CD14-positive monocyte (primary cell): ENCODE data around the gene PGLYRP2. TPM values are rescaled to one million over a fixed set of nuclear protein-coding genes. Genes with fewer than 3 reads are reported as not detected.

Experiments used
- DNase-seq, 3 donors: peaks; one replicate each; pipeline ENCODE4 v3.0.0-alpha.2; 2011 to 2022
- H2AFZ ChIP-seq: 2 replicates; pipeline ENCODE4 v1.6.0; 2012; ENCODE audit warnings: mild to moderate bottlenecking, low read depth, low read length, inconsistent platforms; ENCODE audit not compliant: insufficient read depth, poor library complexity, severe bottlenecking
- H3K27ac ChIP-seq, 2 donors: 1 replicate in 1 of 2; 2 replicates in 1 of 2; pipeline ENCODE4 v1.5.1; 2012 to 2013; ENCODE audit warnings: low read length in 2 of 2, control low read depth in 1 of 2, inconsistent platforms in 1 of 2, low read depth in 1 of 2, mild to moderate bottlenecking in 1 of 2
- H3K27me3 ChIP-seq, 2 donors: one replicate each; pipeline versions ENCODE4 v1.6.0 to v1.6.1; 2011 to 2013; ENCODE audit warnings: low read length in 2 of 2; ENCODE audit not compliant: control insufficient read depth in 2 of 2, insufficient read depth in 2 of 2
- H3K36me3 ChIP-seq, 2 donors: replicated peaks in 1 of 2; 1 replicate in 1 of 2; 2 replicates in 1 of 2; pipeline versions ENCODE4 v1.5.1 to v1.6.1; 2012 to 2013; ENCODE audit warnings: low read length in 2 of 2, control low read depth in 1 of 2, inconsistent platforms in 1 of 2, mild to moderate bottlenecking in 1 of 2; ENCODE audit not compliant: insufficient read depth in 2 of 2, control insufficient read depth in 1 of 2
- H3K4me1 ChIP-seq, 2 donors: 1 replicate in 1 of 2; 2 replicates in 1 of 2; pipeline versions ENCODE4 v1.5.1 to v1.6.1; 2012 to 2013; ENCODE audit warnings: low read length in 2 of 2, control low read depth in 1 of 2, inconsistent platforms in 1 of 2, mild to moderate bottlenecking in 1 of 2, moderate library complexity in 1 of 2; ENCODE audit not compliant: insufficient read depth in 2 of 2, control insufficient read depth in 1 of 2
- H3K4me2 ChIP-seq: replicated peaks from 2 replicates; pipeline ENCODE3; 2012; ENCODE audit warnings: low read length, moderate library complexity, mild to moderate bottlenecking; ENCODE audit not compliant: poor library complexity, severe bottlenecking; ENCODE audit errors: extremely low read depth
- H3K4me3 ChIP-seq, 3 experiments: fragments of 200-600 bp in 1 of 3; sonication (generic) in 1 of 3; replicated peaks in 1 of 3; 1 replicate in 2 of 3; 2 replicates in 1 of 3; pipeline ENCODE4 v1.5.1; 2011 to 2013; ENCODE audit warnings: low read length in 3 of 3, mild to moderate bottlenecking in 3 of 3, control low read depth in 2 of 3, low read depth in 2 of 3, inconsistent platforms in 1 of 3, moderate library complexity in 1 of 3
- H3K79me2 ChIP-seq: 2 replicates; pipeline ENCODE4 v1.6.0; 2012; ENCODE audit warnings: mild to moderate bottlenecking, control low read depth, inconsistent platforms, low read length, moderate library complexity; ENCODE audit not compliant: insufficient read depth
- H3K9ac ChIP-seq: 2 replicates; pipeline ENCODE4 v1.6.0; 2017; ENCODE audit warnings: low read length, mild to moderate bottlenecking; ENCODE audit not compliant: insufficient read depth, poor library complexity, severe bottlenecking
- H3K9me3 ChIP-seq, 2 donors: replicated peaks in 1 of 2; 1 replicate in 1 of 2; 2 replicates in 1 of 2; pipeline versions ENCODE4 v1.5.1 to v1.6.1; 2012 to 2013; ENCODE audit warnings: low read length in 2 of 2, control low read depth in 1 of 2; ENCODE audit not compliant: control insufficient read depth in 1 of 2, insufficient read depth in 1 of 2
- H4K20me1 ChIP-seq: 2 replicates; pipeline ENCODE4 v1.6.0; 2012; ENCODE audit warnings: mild to moderate bottlenecking, low read length, control low read depth, moderate library complexity; ENCODE audit not compliant: insufficient read depth
- H3K27ac Mint-ChIP-seq, 7 donors: one replicate each; pipeline ENCODE4 v1.8.0; 2020; ENCODE audit warnings: mild to moderate bottlenecking in 7 of 7, mixed read lengths in 7 of 7, moderate library complexity in 6 of 7, inconsistent platforms in 2 of 7
- H3K27me3 Mint-ChIP-seq, 3 donors: one replicate each; pipeline ENCODE4 v1.8.0; 2021 to 2022; ENCODE audit warnings: low read depth in 3 of 3, mild to moderate bottlenecking in 3 of 3, mixed read lengths in 3 of 3, moderate library complexity in 3 of 3, inconsistent platforms in 1 of 3
- H3K36me3 Mint-ChIP-seq, 2 donors: one replicate each; pipeline ENCODE4 v1.8.0; 2020; ENCODE audit warnings: mixed read lengths in 2 of 2, inconsistent platforms in 1 of 2, mild to moderate bottlenecking in 1 of 2
- H3K4me1 Mint-ChIP-seq: one replicate; pipeline ENCODE4 v1.8.0; 2020; ENCODE audit warnings: mild to moderate bottlenecking, mixed read lengths
- H3K4me3 Mint-ChIP-seq, 2 donors: one replicate each; pipeline ENCODE4 v1.8.0; 2020; ENCODE audit warnings: mild to moderate bottlenecking in 2 of 2, mixed read lengths in 2 of 2, moderate library complexity in 1 of 2
- H3K9me3 Mint-ChIP-seq, 7 donors: one replicate each; pipeline ENCODE4 v1.8.0; 2020 to 2022; ENCODE audit warnings: mixed read lengths in 7 of 7, mild to moderate bottlenecking in 6 of 7, moderate library complexity in 6 of 7, inconsistent platforms in 2 of 7
- WGBS: methylation state at CpG from one replicate; pipeline ENCODE4 v1.1.5; 2013; ENCODE audit warnings: missing lambda C conversion rate; ENCODE audit not compliant: insufficient coverage; 5-methylcytosine and 5-hydroxymethylcytosine counted together
- intact Hi-C, 2 donors: fragments of 100-400 bp; cut with micrococcal nuclease; formaldehyde crosslinking; loops; one replicate each; pipeline versions ENCODE4 v1.15.0 to v1.15.1; 2023
- polyA plus RNA-seq, 3 donors: library from polyadenylated mRNA; depleted of rRNA in 1 of 3; unstranded in 2 of 3; stranded (reverse) in 1 of 3; fragments of 300-500 nt in 2 of 3; fragments of >200 nt in 1 of 3; fragmentation: Illumina TruSeq in 2 of 3; gene quantifications; 1 replicate in 2 of 3; 2 replicates in 1 of 3; pipeline ENCODE4 v1.2.3, GENCODE V29; 2012 to 2021
- TF ChIP-seq, protein P1 (sequence below): fragments of 200-600 bp; IDR thresholded peaks from one replicate; pipeline ENCODE4 v1.8.0; 2022; ENCODE audit warnings: antibody characterized with exemption, mild to moderate bottlenecking

Gene PGLYRP2
- polyA plus RNA-seq, 3 donors, result 0.03 to 0.32 (median 0.15) TPM

DNA sequence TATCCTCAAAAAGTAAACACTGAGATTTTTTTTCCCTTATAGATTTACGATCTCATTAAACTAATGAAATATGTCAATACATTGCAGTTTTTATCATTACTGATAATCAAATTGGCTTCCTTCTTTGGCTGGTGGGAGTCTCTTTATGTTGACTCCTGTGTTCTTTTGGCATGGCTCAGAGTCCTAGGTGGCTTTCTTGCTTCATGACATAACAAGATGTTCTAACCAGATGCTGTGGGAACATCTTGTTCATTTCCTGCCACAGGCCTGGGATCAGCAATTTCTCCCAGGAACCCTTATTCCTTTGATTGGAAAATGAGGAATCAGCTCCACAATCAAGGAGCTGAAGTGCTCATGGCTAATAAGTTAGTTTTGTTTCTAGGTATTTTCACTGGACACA, 15.8 kb upstream of the PGLYRP2 start:
- WGBS, result no CpG with 5 or more reads among the region's 1 CpG

DNA sequence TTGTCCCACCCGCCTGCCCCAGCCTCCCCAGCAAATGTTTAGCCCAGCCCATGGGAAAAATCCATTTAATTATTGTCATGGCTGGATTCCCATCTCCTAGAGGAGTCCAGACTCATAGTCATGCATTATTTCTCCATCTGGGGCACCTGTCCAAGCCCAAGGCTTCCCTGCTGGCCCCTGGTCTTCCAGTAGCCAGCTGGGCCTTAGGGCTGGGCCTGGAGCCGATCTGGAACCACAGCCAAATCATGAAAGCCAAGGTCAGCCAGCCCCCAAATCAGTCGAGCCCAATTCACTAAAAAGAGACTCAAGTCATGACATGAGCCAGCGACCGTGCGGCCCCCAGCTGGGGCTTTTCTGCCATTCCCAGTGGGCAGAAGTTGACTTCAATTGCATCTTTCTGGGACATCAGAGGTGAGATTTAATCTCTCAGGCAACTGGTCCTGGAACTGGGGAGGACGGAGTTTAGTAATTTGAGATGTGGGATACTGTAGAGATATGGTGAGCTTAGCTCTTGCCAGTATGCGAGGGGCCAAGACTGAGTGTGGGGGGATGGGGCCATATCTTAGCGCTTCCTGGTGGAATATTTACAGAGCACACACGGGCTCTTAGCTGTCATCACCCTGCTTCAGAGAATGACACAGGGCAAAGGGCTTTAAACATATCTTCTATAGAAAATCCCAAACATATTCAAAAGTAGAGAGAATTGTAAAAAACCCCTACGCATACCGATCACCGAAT, 9.4 kb upstream of the PGLYRP2 start:
- peaks cover 0 to 3% of the 10 kb centered on the region in 2 donors for H3K9me3 ChIP-seq
- 98% methylated on average over 6 of the region's 13 CpGs for WGBS
- no peaks in the 10 kb centered on the region for H3K36me3 ChIP-seq
- Mint-ChIP-seq H3K27ac (no peak overlapping the region), H3K27me3 (peaks cover 3 to 14% (median 7%) of the 10 kb centered on the region in 3 donors), H3K4me3 (no peak overlapping the region), H3K4me1 (no peaks in the 10 kb centered on the region), H3K36me3 (no peaks in the 10 kb centered on the region), H3K9me3 (peaks cover 3 to 9% (median 6%) of the 10 kb centered on the region in 7 donors)
- H3K4me2 ChIP-seq, result no peak overlapping the region
- no peaks in the 10 kb centered on the region for H3K4me1 ChIP-seq
- TF ChIP-seq, protein P1, sequence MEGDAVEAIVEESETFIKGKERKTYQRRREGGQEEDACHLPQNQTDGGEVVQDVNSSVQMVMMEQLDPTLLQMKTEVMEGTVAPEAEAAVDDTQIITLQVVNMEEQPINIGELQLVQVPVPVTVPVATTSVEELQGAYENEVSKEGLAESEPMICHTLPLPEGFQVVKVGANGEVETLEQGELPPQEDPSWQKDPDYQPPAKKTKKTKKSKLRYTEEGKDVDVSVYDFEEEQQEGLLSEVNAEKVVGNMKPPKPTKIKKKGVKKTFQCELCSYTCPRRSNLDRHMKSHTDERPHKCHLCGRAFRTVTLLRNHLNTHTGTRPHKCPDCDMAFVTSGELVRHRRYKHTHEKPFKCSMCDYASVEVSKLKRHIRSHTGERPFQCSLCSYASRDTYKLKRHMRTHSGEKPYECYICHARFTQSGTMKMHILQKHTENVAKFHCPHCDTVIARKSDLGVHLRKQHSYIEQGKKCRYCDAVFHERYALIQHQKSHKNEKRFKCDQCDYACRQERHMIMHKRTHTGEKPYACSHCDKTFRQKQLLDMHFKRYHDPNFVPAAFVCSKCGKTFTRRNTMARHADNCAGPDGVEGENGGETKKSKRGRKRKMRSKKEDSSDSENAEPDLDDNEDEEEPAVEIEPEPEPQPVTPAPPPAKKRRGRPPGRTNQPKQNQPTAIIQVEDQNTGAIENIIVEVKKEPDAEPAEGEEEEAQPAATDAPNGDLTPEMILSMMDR, result no peak
- H3K9ac ChIP-seq, result no peak overlapping the region
- no peak overlapping the region for H2AFZ ChIP-seq
- no peak overlapping the region for H3K4me3 ChIP-seq
- no peak for DNase-seq
- no peaks in the 10 kb centered on the region for H4K20me1 ChIP-seq
- intact Hi-C loops, result no loop called here
- no peaks in the 10 kb centered on the region for H3K79me2 ChIP-seq
- no peak overlapping the region for H3K27ac ChIP-seq
- no peaks in the 10 kb centered on the region for H3K27me3 ChIP-seq

More for the DNA sequence above, 15.8 kb upstream of the PGLYRP2 start:
- no peaks in the 10 kb centered on the region for H3K36me3 ChIP-seq
- H3K4me3 Mint-ChIP-seq, result no peak overlapping the region
- H3K27me3 Mint-ChIP-seq, result peaks cover 4 to 17% (median 15%) of the 10 kb centered on the region in 3 donors
- DNase-seq, result no peak
- no peak overlapping the region for H3K27ac ChIP-seq
- TF ChIP-seq, protein P1, result no peak
- peaks cover 2 to 5% (median 3%) of the 10 kb centered on the region in 7 donors for H3K9me3 Mint-ChIP-seq
- H3K27me3 ChIP-seq, result no peaks in the 10 kb centered on the region
- H3K4me3 ChIP-seq, result no peak overlapping the region
- no peaks in the 10 kb centered on the region for H3K4me1 Mint-ChIP-seq
- intact Hi-C loops, result no loop called here
- H3K4me2 ChIP-seq, result no peak overlapping the region
- H3K79me2 ChIP-seq, result no peaks in the 10 kb centered on the region
- no peak overlapping the region for H2AFZ ChIP-seq
- no peak overlapping the region for H3K27ac Mint-ChIP-seq
- H3K4me1 ChIP-seq, result no peaks in the 10 kb centered on the region
- no peaks in the 10 kb centered on the region for H4K20me1 ChIP-seq
- H3K36me3 Mint-ChIP-seq, result no peaks in the 10 kb centered on the region
- H3K9ac ChIP-seq, result no peak overlapping the region
- H3K9me3 ChIP-seq, result no peaks in the 10 kb centered on the region
